Stimulated activated effector memory CD8-positive, alpha-beta T cell treated with anti-CD3 and anti-CD28 coated beads, Interleukin-12 subunit alpha, Interleukin-12 subunit beta, amount 100 ng/mL, for 72 hours (primary cell): ENCODE data around the gene HNRNPH1.

ENCODE experiments used
- ATAC-seq: fragments of 150-1000 bp; cut with Tn5 transposase; 2 replicates; pipeline ENCODE4 v1.10.0; 2021
- DNase-seq, 2 donors: peaks; one replicate each; pipeline ENCODE4 v3.0.0; 2021 to 2022; ENCODE audit warnings: low spot score in 2 of 2
- H3K27ac Mint-ChIP-seq: one replicate; pipeline ENCODE4 v1.8.0; 2022; ENCODE audit warnings: mild to moderate bottlenecking, mixed read lengths
- H3K36me3 Mint-ChIP-seq: one replicate; pipeline ENCODE4 v1.8.0; 2022; ENCODE audit warnings: mild to moderate bottlenecking, mixed read lengths
- H3K4me1 Mint-ChIP-seq: one replicate; pipeline ENCODE4 v1.8.0; 2022; ENCODE audit warnings: mixed read lengths
- H3K4me3 Mint-ChIP-seq: one replicate; pipeline ENCODE4 v1.8.0; 2022; ENCODE audit warnings: mild to moderate bottlenecking, mixed read lengths
- H3K9me3 Mint-ChIP-seq: one replicate; pipeline ENCODE4 v1.8.0; 2022; ENCODE audit warnings: mixed read lengths

The HNRNPH1 gene

GRCh38 chr5:179613460-179614071, 9.9 kb downstream of the HNRNPH1 start:
- DNase-seq (no peak), ATAC-seq (peak; percentile 27)
- Mint-ChIP-seq H3K27ac (peak overlapping the region; percentile 78), H3K4me3 (no peak overlapping the region), H3K9me3 (no peaks in the 10 kb centered on the region), H3K36me3 (peaks cover 100% of the 10 kb centered on the region), H3K4me1 (peaks cover 69% of the 10 kb centered on the region)

- peaks cover 71% of the 10 kb centered on the region for H3K4me1 Mint-ChIP-seq
Measured at GRCh38 chr5:179612577-179613459, 10.7 kb downstream of the HNRNPH1 start.

GRCh38 chr5:179610903-179611265, 12.6 kb downstream of the HNRNPH1 start:
- ATAC-seq = no peak
- Mint-ChIP-seq H3K36me3 (peaks cover 90% of the 10 kb centered on the region), H3K4me1 (peaks cover 62% of the 10 kb centered on the region), H3K27ac (peak overlapping the region; percentile 61), H3K4me3 (no peak overlapping the region), H3K9me3 (no peaks in the 10 kb centered on the region)
- no peak for DNase-seq

More at GRCh38 chr5:179612577-179613459, 10.7 kb downstream of the HNRNPH1 start:
- peak overlapping the region; percentile 78 for H3K27ac Mint-ChIP-seq
- ATAC-seq (no peak), DNase-seq (no peak)
- H3K36me3 Mint-ChIP-seq = peaks cover 100% of the 10 kb centered on the region
- no peak overlapping the region for H3K4me3 Mint-ChIP-seq
- H3K9me3 Mint-ChIP-seq = no peaks in the 10 kb centered on the region

- H3K4me1 Mint-ChIP-seq = peaks cover 58% of the 10 kb centered on the region
- DNase-seq (no peak), ATAC-seq (no peak)
- H3K27ac Mint-ChIP-seq = peak overlapping the region; percentile 61
- H3K9me3 Mint-ChIP-seq = no peaks in the 10 kb centered on the region
- peaks cover 90% of the 10 kb centered on the region for H3K36me3 Mint-ChIP-seq
- H3K4me3 Mint-ChIP-seq = no peak overlapping the region
Measured at GRCh38 chr5:179610109-179610902, 13.2 kb downstream of the HNRNPH1 start.

GRCh38 chr5:179609834-179610108, 13.7 kb downstream of the HNRNPH1 start:
- ATAC-seq = no peak
- Mint-ChIP-seq H3K4me1 (peaks cover 58% of the 10 kb centered on the region), H3K27ac (peak overlapping the region; percentile 61), H3K36me3 (peaks cover 90% of the 10 kb centered on the region), H3K9me3 (no peaks in the 10 kb centered on the region), H3K4me3 (no peak overlapping the region)
- DNase-seq = no peak

- Mint-ChIP-seq H3K9me3 (no peaks in the 10 kb centered on the region), H3K4me1 (peaks cover 49% of the 10 kb centered on the region), H3K27ac (peak overlapping the region; percentile 74), H3K36me3 (peaks cover 89% of the 10 kb centered on the region), H3K4me3 (no peak overlapping the region)
- ATAC-seq = peak; percentile 71
- no peak for DNase-seq
Measured at GRCh38 chr5:179608131-179608581, 15.3 kb downstream of the HNRNPH1 start.

- H3K4me1 Mint-ChIP-seq = peaks cover 43% of the 10 kb centered on the region
- H3K4me3 Mint-ChIP-seq = no peak overlapping the region
- ATAC-seq = peak; percentile 3
- peak overlapping the region; percentile 74 for H3K27ac Mint-ChIP-seq
- H3K36me3 Mint-ChIP-seq = peaks cover 86% of the 10 kb centered on the region
- DNase-seq = no peak
- no peaks in the 10 kb centered on the region for H3K9me3 Mint-ChIP-seq
Measured at GRCh38 chr5:179607160-179607931, 16.1 kb downstream of the HNRNPH1 start.

- ATAC-seq (no peak), DNase-seq (no peak)
- peaks cover 86% of the 10 kb centered on the region for H3K36me3 Mint-ChIP-seq
- H3K27ac Mint-ChIP-seq = peak overlapping the region; percentile 74
- no peak overlapping the region for H3K4me3 Mint-ChIP-seq
- H3K4me1 Mint-ChIP-seq = peaks cover 40% of the 10 kb centered on the region
- no peaks in the 10 kb centered on the region for H3K9me3 Mint-ChIP-seq
Measured at GRCh38 chr5:179606910-179607159, 16.6 kb downstream of the HNRNPH1 start.

GRCh38 chr5:179606071-179606909, 17.2 kb downstream of the HNRNPH1 start:
- peaks cover 36% of the 10 kb centered on the region for H3K4me1 Mint-ChIP-seq
- DNase-seq (no peak), ATAC-seq (no peak)
- H3K36me3 Mint-ChIP-seq = peaks cover 86% of the 10 kb centered on the region
- H3K9me3 Mint-ChIP-seq = no peaks in the 10 kb centered on the region
- H3K4me3 Mint-ChIP-seq = no peak overlapping the region
- H3K27ac Mint-ChIP-seq = peak overlapping the region; percentile 74

GRCh38 chr5:179605026-179605833, 18.2 kb downstream of the HNRNPH1 start:
- no peak for ATAC-seq
- H3K4me1 Mint-ChIP-seq = peaks cover 28% of the 10 kb centered on the region
- no peak overlapping the region for H3K4me3 Mint-ChIP-seq
- DNase-seq = no peak
- peak overlapping the region; percentile 74 for H3K27ac Mint-ChIP-seq
- no peaks in the 10 kb centered on the region for H3K9me3 Mint-ChIP-seq
- peaks cover 86% of the 10 kb centered on the region for H3K36me3 Mint-ChIP-seq

GRCh38 chr5:179603308-179603707, 20.2 kb downstream of the HNRNPH1 start:
- Mint-ChIP-seq H3K9me3 (no peaks in the 10 kb centered on the region), H3K4me1 (peaks cover 14% of the 10 kb centered on the region), H3K27ac (no peak overlapping the region), H3K4me3 (no peak overlapping the region), H3K36me3 (peaks cover 86% of the 10 kb centered on the region)
- no peak for DNase-seq
- ATAC-seq = no peak

GRCh38 chr5:179601871-179602625, 21.4 kb downstream of the HNRNPH1 start:
- peaks cover 90% of the 10 kb centered on the region for H3K36me3 Mint-ChIP-seq
- H3K4me3 Mint-ChIP-seq = no peak overlapping the region
- H3K27ac Mint-ChIP-seq = no peak overlapping the region
- ATAC-seq (no peak), DNase-seq (no peak)
- peaks cover under 1% of the 10 kb centered on the region for H3K4me1 Mint-ChIP-seq
- H3K9me3 Mint-ChIP-seq = no peaks in the 10 kb centered on the region

GRCh38 chr5:179599973-179600372, 23.5 kb downstream of the HNRNPH1 start:
- ATAC-seq (no peak), DNase-seq (no peak)
- peaks cover 96% of the 10 kb centered on the region for H3K36me3 Mint-ChIP-seq
- no peak overlapping the region for H3K4me3 Mint-ChIP-seq
- no peaks in the 10 kb centered on the region for H3K9me3 Mint-ChIP-seq
- H3K4me1 Mint-ChIP-seq = no peaks in the 10 kb centered on the region
- peak overlapping the region; percentile 67 for H3K27ac Mint-ChIP-seq
